Smooth muscle cell (in vitro differentiated cells): ENCODE data around the gene ABLIM2. TPM values are rescaled to one million over a fixed set of nuclear protein-coding genes. Genes with fewer than 3 reads are reported as not detected.

Source experiments
- DNase-seq: peaks from one replicate; lab custom pipeline; 2025; ENCODE audit not compliant: unreplicated experiment; lab: John Stamatoyannopoulos, UW
- H2AFZ ChIP-seq: fragments of 200-600 bp; sonication (generic); 2 replicates; pipeline ENCODE4 v1.6.0; 2016; ENCODE audit warnings: antibody characterized with exemption, low read depth, mild to moderate bottlenecking
- H3F3A ChIP-seq: fragments of 200-600 bp; sonication (generic); 2 replicates; pipeline ENCODE4 v1.6.0; 2017; ENCODE audit warnings: antibody characterized with exemption, low read depth
- H3K27ac ChIP-seq: fragments of 200-600 bp; sonication (generic); 2 replicates; pipeline ENCODE4 v1.5.1; 2016; ENCODE audit warnings: low read depth, mild to moderate bottlenecking
- H3K27me3 ChIP-seq: fragments of 200-600 bp; sonication (generic); 2 replicates; pipeline ENCODE4 v1.6.1; 2016; ENCODE audit warnings: low read depth, mild to moderate bottlenecking
- H3K36me3 ChIP-seq: fragments of 200-600 bp; sonication (generic); 2 replicates; pipeline ENCODE4 v1.5.1; 2016; ENCODE audit warnings: low read depth
- H3K4me1 ChIP-seq: fragments of 200-600 bp; sonication (generic); 2 replicates; pipeline ENCODE4 v1.5.1; 2016; ENCODE audit warnings: low read depth
- H3K4me2 ChIP-seq: fragments of 200-600 bp; sonication (generic); 2 replicates; pipeline ENCODE4 v1.6.0; 2016; ENCODE audit warnings: mild to moderate bottlenecking
- H3K4me3 ChIP-seq: fragments of 200-600 bp; sonication (generic); 2 replicates; pipeline ENCODE4 v1.5.1; 2016; ENCODE audit warnings: mild to moderate bottlenecking
- H3K79me2 ChIP-seq: fragments of 200-600 bp; sonication (generic); 2 replicates; pipeline ENCODE4 v1.6.0; 2016; ENCODE audit warnings: low read depth, mild to moderate bottlenecking
- H3K9ac ChIP-seq: fragments of 200-600 bp; sonication (generic); 2 replicates; pipeline ENCODE4 v1.6.0; 2016; ENCODE audit warnings: low read depth
- H3K9me3 ChIP-seq: fragments of 200-600 bp; sonication (generic); replicated peaks from 2 replicates; pipeline ENCODE4 v1.5.1; 2016; ENCODE audit warnings: low read depth
- H4K20me1 ChIP-seq: fragments of 200-600 bp; sonication (generic); 2 replicates; pipeline ENCODE4 v1.6.0; 2016; ENCODE audit warnings: low read depth
- WGBS: methylation state at CpG from one replicate; pipeline ENCODE4 v1.1.7; 2016; ENCODE audit warnings: low lambda C conversion rate; 5-methylcytosine and 5-hydroxymethylcytosine counted together
- polyA plus RNA-seq: library from polyadenylated mRNA; unstranded; fragments of >200 nt; fragmentation: Nextera tagmentation; extraction: Ambion mirVana; gene quantifications from 2 replicates; pipeline ENCODE4 v1.2.1, GENCODE V29; 2016
- total RNA-seq: library from RNA; depleted of rRNA; stranded (reverse); fragments of >200 nt; gene quantifications from 2 replicates; pipeline ENCODE4 v1.2.3, GENCODE V29; 2014
- TF ChIP-seq, protein P1 (sequence below): fragments of 200-600 bp; sonication (generic); IDR thresholded peaks from 2 replicates; pipeline ENCODE4 v1.5.1; 2017; ENCODE audit warnings: borderline replicate concordance, mild to moderate bottlenecking, antibody characterized with exemption; ENCODE audit not compliant: insufficient read depth, poor library complexity, severe bottlenecking

Gene ABLIM2
- total and polyA plus RNA-seq, 2 experiments from 2014 or later = 0.08 TPM; not detected in 1

GRCh38 chr4:8199594-8200301 lies 41.1 kb upstream of the ABLIM2 start:
- Histone ChIP-seq H3K9me3 (no peaks in the 10 kb centered on the region), H3K4me1 (peaks cover 6% of the 10 kb centered on the region), H3K4me3 (peak overlapping the region; percentile 39), H3K36me3 (no peaks in the 10 kb centered on the region), H3K79me2 (peaks cover 17% of the 10 kb centered on the region), H3K4me2 (peak overlapping the region; percentile 81), H2AFZ (no peak overlapping the region), H4K20me1 (no peaks in the 10 kb centered on the region), H3F3A (no peaks in the 10 kb centered on the region), H3K27me3 (no peaks in the 10 kb centered on the region), H3K9ac (no peak overlapping the region), H3K27ac (peak overlapping the region; percentile 52)
- WGBS = 94% methylated on average over 26 of the region's 26 CpGs
- no peak for DNase-seq
- TF ChIP-seq, protein P1, sequence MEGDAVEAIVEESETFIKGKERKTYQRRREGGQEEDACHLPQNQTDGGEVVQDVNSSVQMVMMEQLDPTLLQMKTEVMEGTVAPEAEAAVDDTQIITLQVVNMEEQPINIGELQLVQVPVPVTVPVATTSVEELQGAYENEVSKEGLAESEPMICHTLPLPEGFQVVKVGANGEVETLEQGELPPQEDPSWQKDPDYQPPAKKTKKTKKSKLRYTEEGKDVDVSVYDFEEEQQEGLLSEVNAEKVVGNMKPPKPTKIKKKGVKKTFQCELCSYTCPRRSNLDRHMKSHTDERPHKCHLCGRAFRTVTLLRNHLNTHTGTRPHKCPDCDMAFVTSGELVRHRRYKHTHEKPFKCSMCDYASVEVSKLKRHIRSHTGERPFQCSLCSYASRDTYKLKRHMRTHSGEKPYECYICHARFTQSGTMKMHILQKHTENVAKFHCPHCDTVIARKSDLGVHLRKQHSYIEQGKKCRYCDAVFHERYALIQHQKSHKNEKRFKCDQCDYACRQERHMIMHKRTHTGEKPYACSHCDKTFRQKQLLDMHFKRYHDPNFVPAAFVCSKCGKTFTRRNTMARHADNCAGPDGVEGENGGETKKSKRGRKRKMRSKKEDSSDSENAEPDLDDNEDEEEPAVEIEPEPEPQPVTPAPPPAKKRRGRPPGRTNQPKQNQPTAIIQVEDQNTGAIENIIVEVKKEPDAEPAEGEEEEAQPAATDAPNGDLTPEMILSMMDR = no peak

GRCh38 chr4:8198906-8199593 lies 40.4 kb upstream of the ABLIM2 start, which contains the start of gene SH3TC1:
TSS of gene SH3TC1 (plus strand) at chr4:8199290. CDS start at chr4:8205195, 5,905 bp downstream.
- H3K36me3 ChIP-seq = no peaks in the 10 kb centered on the region
- H3K27ac ChIP-seq = peak within 1 kb of the TSS; percentile 52
- TF ChIP-seq, protein P1 = no peak
- no peaks in the 10 kb centered on the region for H3K27me3 ChIP-seq
- H3K4me1 ChIP-seq = peaks cover 11% of the 10 kb centered on the region
- H3K9ac ChIP-seq = no peak within 1 kb of the TSS
- no peaks in the 10 kb centered on the region for H4K20me1 ChIP-seq
- peak within 1 kb of the TSS; percentile 39 for H3K4me3 ChIP-seq
- peak; percentile 58 for DNase-seq
- no peaks in the 10 kb centered on the region for H3F3A ChIP-seq
- WGBS = 41% methylated on average over 32 of the region's 32 CpGs
- peaks cover 17% of the 10 kb centered on the region for H3K79me2 ChIP-seq
- H2AFZ ChIP-seq = no peak within 1 kb of the TSS
- peak within 1 kb of the TSS; percentile 81 for H3K4me2 ChIP-seq
- H3K9me3 ChIP-seq = no peaks in the 10 kb centered on the region

DNA sequence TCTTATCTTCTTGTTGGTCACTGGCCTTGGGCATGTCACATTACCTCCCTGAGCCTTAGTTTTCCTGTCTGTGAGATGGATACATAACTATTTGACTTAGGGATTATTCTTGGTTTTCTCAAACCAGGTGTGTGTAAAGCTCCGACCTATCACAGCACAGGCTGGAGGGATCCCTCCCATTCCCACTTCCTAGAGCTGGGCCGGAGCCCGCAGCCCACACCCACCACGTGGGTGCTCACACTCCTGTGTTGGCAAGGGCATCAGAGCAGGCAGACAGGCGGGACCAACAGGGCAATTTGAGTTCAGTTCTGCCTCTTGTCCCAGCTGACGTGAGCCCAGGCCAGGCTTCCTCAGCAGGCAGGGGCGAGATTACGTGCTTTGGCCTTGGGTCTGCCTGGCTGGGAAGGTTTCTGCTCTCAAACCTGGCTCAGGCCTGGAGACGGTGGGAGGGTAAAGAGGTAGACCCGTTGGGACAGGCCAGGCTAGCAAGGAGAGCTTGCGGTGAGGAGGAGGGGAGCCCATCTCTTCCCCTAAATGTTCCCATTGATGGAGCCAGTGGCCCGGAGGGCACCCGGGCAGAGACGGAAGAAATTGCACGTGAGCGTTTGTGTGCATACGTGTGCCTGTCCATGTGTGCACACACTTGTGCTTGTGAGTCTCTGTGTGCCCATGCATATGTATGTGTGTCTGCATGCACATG lies 39.7 kb upstream of the ABLIM2 start:
- Histone ChIP-seq H2AFZ (no peak overlapping the region), H3K4me2 (peak overlapping the region; percentile 56), H3K4me3 (no peak overlapping the region), H3K4me1 (peaks cover 14% of the 10 kb centered on the region), H3K36me3 (no peaks in the 10 kb centered on the region), H3K79me2 (peaks cover 17% of the 10 kb centered on the region), H4K20me1 (no peaks in the 10 kb centered on the region), H3K9me3 (no peaks in the 10 kb centered on the region), H3F3A (no peaks in the 10 kb centered on the region), H3K27me3 (no peaks in the 10 kb centered on the region), H3K9ac (no peak overlapping the region), H3K27ac (no peak overlapping the region)
- 91% methylated on average over 17 of the region's 17 CpGs for WGBS
- no peak for DNase-seq
- TF ChIP-seq, protein P1 = no peak
